HL-60 (cell line): ENCODE data around the gene PDZD4.
A peak's percentile ranks its signal among the peaks of the same experiment; 100 is the strongest.

Source experiments
- DNase-seq, 2 experiments: peaks; one replicate each; pipeline ENCODE4 v3.0.0-alpha.2; 2010 to 2020; ENCODE audit warnings: low read depth in 1 of 2, low spot score in 1 of 2
- H3K27ac ChIP-seq: fragments of 250-450 bp; sonication (Bioruptor Pico); replicated peaks from 2 replicates; pipeline ENCODE4 v1.5.1; 2020; ENCODE audit warnings: mild to moderate bottlenecking, moderate library complexity
- H3K27me3 ChIP-seq: fragments of 250-450 bp; sonication (Bioruptor Pico); 2 replicates; pipeline ENCODE4 v1.5.1; 2021; ENCODE audit warnings: mild to moderate bottlenecking, moderate library complexity; ENCODE audit not compliant: insufficient read depth, poor library complexity, severe bottlenecking
- H3K4me3 ChIP-seq: replicated peaks from 2 replicates; pipeline ENCODE4 v1.5.1; 2011; ENCODE audit warnings: mild to moderate bottlenecking, control low read depth, low read length; ENCODE audit not compliant: insufficient read depth
- GABPA ChIP-seq: IDR thresholded peaks from 2 replicates; pipeline ENCODE4 v1.6.1; 2012; ENCODE audit warnings: low read depth
- POLR2AphosphoS5 ChIP-seq: IDR thresholded peaks from 2 replicates; pipeline ENCODE4 v1.6.1; 2012; ENCODE audit warnings: low read depth
- REST ChIP-seq: IDR thresholded peaks from 2 replicates; pipeline ENCODE4 v1.6.1; 2012; ENCODE audit warnings: low read depth; ENCODE audit not compliant: insufficient replicate concordance
- SPI1 ChIP-seq: IDR thresholded peaks from 2 replicates; pipeline ENCODE4 v1.6.1; 2012; ENCODE audit warnings: low read depth, mild to moderate bottlenecking, borderline replicate concordance
- TF ChIP-seq, protein P1 (sequence below): IDR thresholded peaks from one replicate; pipeline ENCODE4 v1.5.1; 2011; ENCODE audit warnings: low read length, control low read depth, inconsistent platforms; ENCODE audit not compliant: insufficient read depth

PDZD4 gene

GRCh38 chrX:153769158-153769864, 61.0 kb downstream of the PDZD4 start:
- Histone ChIP-seq H3K27me3 (no peaks in the 10 kb centered on the region), H3K4me3 (no peak overlapping the region), H3K27ac (no peak overlapping the region)
- no peak for DNase-seq
- TF ChIP-seq GABPA (no peak), SPI1 (no peak), POLR2AphosphoS5 (no peak), REST (no peak)
- TF ChIP-seq, protein P1, sequence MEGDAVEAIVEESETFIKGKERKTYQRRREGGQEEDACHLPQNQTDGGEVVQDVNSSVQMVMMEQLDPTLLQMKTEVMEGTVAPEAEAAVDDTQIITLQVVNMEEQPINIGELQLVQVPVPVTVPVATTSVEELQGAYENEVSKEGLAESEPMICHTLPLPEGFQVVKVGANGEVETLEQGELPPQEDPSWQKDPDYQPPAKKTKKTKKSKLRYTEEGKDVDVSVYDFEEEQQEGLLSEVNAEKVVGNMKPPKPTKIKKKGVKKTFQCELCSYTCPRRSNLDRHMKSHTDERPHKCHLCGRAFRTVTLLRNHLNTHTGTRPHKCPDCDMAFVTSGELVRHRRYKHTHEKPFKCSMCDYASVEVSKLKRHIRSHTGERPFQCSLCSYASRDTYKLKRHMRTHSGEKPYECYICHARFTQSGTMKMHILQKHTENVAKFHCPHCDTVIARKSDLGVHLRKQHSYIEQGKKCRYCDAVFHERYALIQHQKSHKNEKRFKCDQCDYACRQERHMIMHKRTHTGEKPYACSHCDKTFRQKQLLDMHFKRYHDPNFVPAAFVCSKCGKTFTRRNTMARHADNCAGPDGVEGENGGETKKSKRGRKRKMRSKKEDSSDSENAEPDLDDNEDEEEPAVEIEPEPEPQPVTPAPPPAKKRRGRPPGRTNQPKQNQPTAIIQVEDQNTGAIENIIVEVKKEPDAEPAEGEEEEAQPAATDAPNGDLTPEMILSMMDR: no peak

DNA sequence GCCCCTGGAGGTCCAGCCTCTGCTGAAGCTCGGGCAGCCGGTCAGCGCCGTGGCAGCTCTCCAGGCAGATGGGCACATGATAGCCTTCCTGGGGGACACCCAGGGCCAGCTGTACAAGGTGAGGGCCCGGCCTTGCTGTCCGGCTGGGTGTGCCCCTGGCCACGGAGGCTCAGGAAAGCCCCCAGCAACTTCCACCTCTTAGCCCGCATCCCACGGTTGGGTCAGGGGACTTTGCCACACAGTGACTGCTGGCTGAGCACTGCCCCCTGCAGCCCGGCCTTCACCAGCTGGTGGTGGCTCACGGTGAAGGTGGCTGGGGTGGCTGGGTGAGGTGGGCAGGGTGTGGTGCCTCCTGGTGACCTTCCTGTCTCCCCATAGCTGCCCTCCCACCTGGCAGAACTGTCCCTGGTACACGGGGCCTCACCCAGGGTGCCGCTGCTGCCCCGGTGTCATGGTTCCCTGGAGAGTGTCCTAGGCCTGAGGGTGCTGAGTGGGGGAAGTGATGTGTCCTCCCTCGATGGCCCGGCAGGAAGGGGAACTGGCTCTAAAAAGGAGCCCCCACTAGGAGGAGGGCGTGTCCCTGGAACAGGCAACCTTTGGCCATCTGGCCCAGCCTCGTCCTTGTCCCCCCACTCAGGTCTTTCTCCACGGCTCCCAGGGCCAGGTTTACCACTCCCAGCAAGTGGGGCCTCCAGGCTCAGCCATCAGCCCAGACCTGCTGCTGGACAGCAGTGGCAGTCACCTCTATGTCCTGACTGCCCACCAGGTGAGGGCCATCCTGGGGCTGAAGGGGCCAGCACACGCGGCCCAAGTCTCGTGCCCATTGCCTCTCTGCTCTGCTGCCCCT, 61.8 kb downstream of the PDZD4 start:
- DNase-seq: no peak
- no peak overlapping the region for H3K4me3 ChIP-seq
- H3K27me3 ChIP-seq: no peaks in the 10 kb centered on the region
- H3K27ac ChIP-seq: no peak overlapping the region
- no peak for TF ChIP-seq GABPA
- TF ChIP-seq REST: no peak
- no peak for TF ChIP-seq POLR2AphosphoS5
- TF ChIP-seq SPI1: no peak
- TF ChIP-seq, protein P1: no peak

GRCh38 chrX:153767674-153768055, 62.7 kb downstream of the PDZD4 start:
- no peak overlapping the region for H3K4me3 ChIP-seq
- H3K27ac ChIP-seq: no peak overlapping the region
- TF ChIP-seq GABPA: no peak
- no peak for TF ChIP-seq POLR2AphosphoS5
- TF ChIP-seq, protein P1: no peak
- peak; percentile 77 for TF ChIP-seq REST
- no peak for TF ChIP-seq SPI1
- DNase-seq: no peak
- H3K27me3 ChIP-seq: no peaks in the 10 kb centered on the region
